ENCODE measurements around the gene FIBCD1.

GRCh38 chr9:130893341-130894101 is 45.5 kb downstream of the FIBCD1 start:
- TF ChIP-seq TAF1 (IDR thresholded peaks at IDR 0.05; ENCODE audit: low read depth, low read length) = no peak
- no peak for TF ChIP-seq POLR2A (IDR thresholded peaks at IDR 0.05; ENCODE audit: low read depth, low read length)
- TF ChIP-seq POLR2AphosphoS5 (IDR thresholded peaks at IDR 0.05; ENCODE audit: low read depth, low read length) = no peak
